Neural cell (in vitro differentiated cells): ENCODE results near the gene SHISA5. TPM values are rescaled to one million over a fixed set of nuclear protein-coding genes. Genes with fewer than 3 reads are reported as not detected.

ENCODE experiments used
- H2AFZ ChIP-seq: fragments of 200-600, 300-800 bp; sonication (generic), shearing (Covaris generic); 2 replicates; pipeline ENCODE4 v1.6.0; 2014; ENCODE audit warnings: low read depth, mild to moderate bottlenecking, antibody characterized with exemption, low read length, moderate library complexity
- H3F3A ChIP-seq: fragments of 200-600 bp; shearing (Covaris generic); 2 replicates; pipeline ENCODE4 v1.6.1; 2016; ENCODE audit warnings: mild to moderate bottlenecking, moderate library complexity, mixed read lengths, antibody characterized with exemption, low read length; ENCODE audit not compliant: insufficient read depth, poor library complexity, severe bottlenecking
- H3K27ac ChIP-seq: fragments of 200-600, 300-800 bp; sonication (generic), shearing (Covaris generic); 2 replicates; pipeline ENCODE4 v1.5.1; 2014; ENCODE audit warnings: mild to moderate bottlenecking, low read length, moderate library complexity
- H3K27me3 ChIP-seq: fragments of 300-800, 200-600 bp; sonication (generic), shearing (Covaris generic); 2 replicates; pipeline ENCODE4 v1.6.0; 2014; ENCODE audit warnings: mild to moderate bottlenecking, low read depth, low read length, moderate library complexity; ENCODE audit not compliant: insufficient read depth
- H3K36me3 ChIP-seq: fragments of 300-800, 200-600 bp; sonication (generic), shearing (Covaris generic); 2 replicates; pipeline ENCODE4 v1.5.1; 2014; ENCODE audit warnings: mild to moderate bottlenecking, antibody characterized with exemption, low read length, moderate library complexity; ENCODE audit not compliant: insufficient read depth
- H3K4me2 ChIP-seq: fragments of 300-800, 200-600 bp; sonication (generic), shearing (Covaris generic); 2 replicates; pipeline ENCODE4 v1.6.0; 2014; ENCODE audit warnings: mild to moderate bottlenecking, low read length
- H3K4me3 ChIP-seq: fragments of 300-800, 200-600 bp; sonication (generic), shearing (Covaris generic); 2 replicates; pipeline ENCODE4 v1.5.1; 2014; ENCODE audit warnings: mild to moderate bottlenecking, low read length, moderate library complexity
- H3K79me2 ChIP-seq: fragments of 200-600 bp; shearing (Covaris generic); replicated peaks from 2 replicates; pipeline ENCODE4 v1.6.0; 2014; ENCODE audit warnings: mild to moderate bottlenecking, low read length, moderate library complexity; ENCODE audit not compliant: insufficient read depth
- H3K9ac ChIP-seq: fragments of 300-800, 200-600 bp; sonication (generic), shearing (Covaris generic); 2 replicates; pipeline ENCODE4 v1.6.1; 2016; ENCODE audit warnings: mild to moderate bottlenecking, low read length, mixed read lengths
- H3K9me2 ChIP-seq: fragments of 200-600 bp; shearing (Covaris generic); 2 replicates; pipeline ENCODE4 v1.6.1; 2016; ENCODE audit warnings: mild to moderate bottlenecking, low read length, mixed read lengths; ENCODE audit not compliant: insufficient read depth
- H3K9me3 ChIP-seq: fragments of 200-600, 300-800 bp; sonication (generic), shearing (Covaris generic); 2 replicates; pipeline ENCODE4 v1.6.1; 2016; ENCODE audit warnings: mild to moderate bottlenecking, mixed run types, low read length, moderate library complexity, mixed read lengths
- H4K20me1 ChIP-seq: fragments of 200-600 bp; shearing (Covaris generic); 2 replicates; pipeline ENCODE4 v1.6.1; 2016; ENCODE audit warnings: mild to moderate bottlenecking, mixed run types; ENCODE audit not compliant: insufficient read depth
- CTCF ChIP-seq: fragments of 450-650 bp; IDR thresholded peaks from 2 replicates; pipeline ENCODE4 v1.5.1; 2014; ENCODE audit warnings: antibody characterized with exemption, mild to moderate bottlenecking, moderate library complexity; ENCODE audit not compliant: poor library complexity, severe bottlenecking
- EP300 ChIP-seq: fragments of 450-650 bp; conservative IDR thresholded peaks from 2 replicates; pipeline ENCODE4 v1.6.1; 2014; ENCODE audit warnings: antibody characterized with exemption, mild to moderate bottlenecking, moderate library complexity; ENCODE audit not compliant: poor library complexity, severe bottlenecking
- EZH2 ChIP-seq: fragments of 200-600, 300-800 bp; shearing (Covaris generic), sonication (generic); IDR thresholded peaks from 2 replicates; pipeline ENCODE4 v1.6.1; 2014; ENCODE audit warnings: antibody characterized with exemption, low read length, borderline replicate concordance, mild to moderate bottlenecking; ENCODE audit not compliant: insufficient read depth, poor library complexity, severe bottlenecking
- MXI1 ChIP-seq: fragments of 450-650 bp; conservative IDR thresholded peaks from 2 replicates; pipeline ENCODE4 v1.6.1; 2014; ENCODE audit warnings: antibody characterized with exemption, mild to moderate bottlenecking; ENCODE audit not compliant: poor library complexity, severe bottlenecking
- POLR2AphosphoS5 ChIP-seq: IDR thresholded peaks from 2 replicates; pipeline ENCODE4 v1.6.1; 2012
- RAD21 ChIP-seq: fragments of 450-650 bp; conservative IDR thresholded peaks from 2 replicates; pipeline ENCODE4 v1.6.1; 2014; ENCODE audit warnings: antibody characterized with exemption, mild to moderate bottlenecking, moderate library complexity
- REST ChIP-seq: IDR thresholded peaks from 2 replicates; pipeline ENCODE4 v1.6.1; 2012; ENCODE audit warnings: borderline replicate concordance
- SMC3 ChIP-seq: fragments of 450-650 bp; conservative IDR thresholded peaks from 2 replicates; pipeline ENCODE4 v1.6.1; 2014; ENCODE audit warnings: antibody characterized with exemption, mild to moderate bottlenecking, moderate library complexity; ENCODE audit not compliant: poor library complexity
- TAF1 ChIP-seq: IDR thresholded peaks from 2 replicates; pipeline ENCODE4 v1.6.1; 2012; ENCODE audit warnings: low read depth
- polyA plus RNA-seq: library from polyadenylated mRNA; depleted of rRNA; stranded (reverse); fragments of >200 nt; gene quantifications from 2 replicates; pipeline ENCODE4 v1.2.3, GENCODE V29; 2014

The SHISA5 gene
- polyA plus RNA-seq, 1 donor from 2014 or later: 121 TPM

- TF ChIP-seq SMC3 (no peak), TAF1 (no peak), MXI1 (no peak), RAD21 (no peak), EZH2 (no peak), EP300 (no peak), REST (no peak), CTCF (no peak), POLR2AphosphoS5 (no peak)
- no peak overlapping the region for H3K4me3 ChIP-seq
- no peaks in the 10 kb centered on the region for H3K36me3 ChIP-seq
These were observed 39.4 kb upstream of the SHISA5 start for GRCh38 chr3:48543271-48543866.

GRCh38 chr3:48538451-48538850 is 34.5 kb upstream of the SHISA5 start:
- Histone ChIP-seq H3F3A (no peaks in the 10 kb centered on the region), H3K9me3 (no peaks in the 10 kb centered on the region), H3K9ac (no peak overlapping the region), H2AFZ (no peak overlapping the region), H3K79me2 (no peaks in the 10 kb centered on the region), H3K36me3 (no peaks in the 10 kb centered on the region), H4K20me1 (no peaks in the 10 kb centered on the region), H3K9me2 (no peaks in the 10 kb centered on the region), H3K4me2 (no peak overlapping the region), H3K27me3 (no peaks in the 10 kb centered on the region), H3K27ac (no peak overlapping the region), H3K4me3 (no peak overlapping the region)
- TF ChIP-seq MXI1 (no peak), REST (no peak), EP300 (no peak), EZH2 (no peak)

More at GRCh38 chr3:48543271-48543866, 39.4 kb upstream of the SHISA5 start:
- Histone ChIP-seq H3K4me2 (no peak overlapping the region), H3K9me2 (no peaks in the 10 kb centered on the region), H3K9ac (no peak overlapping the region), H3K79me2 (no peaks in the 10 kb centered on the region), H3K27ac (no peak overlapping the region), H3K27me3 (no peaks in the 10 kb centered on the region), H4K20me1 (no peaks in the 10 kb centered on the region), H2AFZ (no peak overlapping the region), H3K9me3 (no peaks in the 10 kb centered on the region), H3F3A (no peaks in the 10 kb centered on the region)
